Fibroblast of gingiva (primary cell): ENCODE measurements around the gene NTHL1.

Experiments
- DNase-seq: peaks from one replicate; pipeline ENCODE4 v3.0.0-alpha.2; 2011; ENCODE audit warnings: low read depth

The NTHL1 gene

GRCh38 chr16:1991948-1992703 is 55.5 kb downstream of the NTHL1 start:
- peak; percentile 82 for DNase-seq

- no peak for DNase-seq
Observed at GRCh38 chr16:1991588-1991947, 56.1 kb downstream of the NTHL1 start.

- no peak for DNase-seq
Observed at GRCh38 chr16:1991135-1991551, 56.5 kb downstream of the NTHL1 start.

GRCh38 chr16:1990351-1991134 is 57.1 kb downstream of the NTHL1 start:
- no peak for DNase-seq

GRCh38 chr16:1990101-1990350 is 57.6 kb downstream of the NTHL1 start:
- no peak for DNase-seq
